GM12878 (cell line): Measurements from ENCODE around the gene CCDC78. TPM values are rescaled to one million over a fixed set of nuclear protein-coding genes. Genes with fewer than 3 reads are reported as not detected.

Experiments used
- ATF2 ChIP-seq: IDR thresholded peaks from 2 replicates; pipeline ENCODE4 v1.6.1; 2012; ENCODE audit warnings: low read length, inconsistent platforms
- CHD1 ChIP-seq: IDR thresholded peaks from 2 replicates; pipeline ENCODE4 v1.6.1; 2012; ENCODE audit warnings: low read depth, low read length, improper control_type of control experiment
- CTCF ChIP-seq, 3 experiments: IDR thresholded peaks in 2 of 3; conservative IDR thresholded peaks in 1 of 3; 2 replicates each; pipeline ENCODE4 v1.5.1; 2011; ENCODE audit warnings: low read depth in 3 of 3, low read length in 3 of 3, mild to moderate bottlenecking in 3 of 3, control low read depth in 2 of 3, moderate library complexity in 2 of 3, inconsistent platforms in 1 of 3, mixed read lengths in 1 of 3; ENCODE audit not compliant: control insufficient read depth in 2 of 3, insufficient read depth in 1 of 3; ENCODE audit errors: extremely low read depth in 1 of 3
- E2F8 ChIP-seq: fragments of 450-650 bp; IDR thresholded peaks from 2 replicates; pipeline ENCODE4 v1.6.1; 2018; ENCODE audit warnings: mild to moderate bottlenecking, low read depth, moderate library complexity; ENCODE audit not compliant: partially characterized antibody
- EGR1 ChIP-seq, 2 experiments: IDR thresholded peaks; 1 replicate in 1 of 2; 2 replicates in 1 of 2; pipeline ENCODE4 v1.6.1; 2011 to 2012; ENCODE audit warnings: low read depth in 2 of 2, low read length in 2 of 2, borderline replicate concordance in 1 of 2, mild to moderate bottlenecking in 1 of 2, moderate library complexity in 1 of 2
- ETV6 ChIP-seq, 2 experiments: fragments of 450-650 bp in 1 of 2; IDR thresholded peaks in 1 of 2; conservative IDR thresholded peaks in 1 of 2; 2 replicates each; pipeline ENCODE4 v1.6.1; 2014; ENCODE audit warnings: antibody characterized with exemption in 1 of 2, borderline replicate concordance in 1 of 2, low read depth in 1 of 2, mild to moderate bottlenecking in 1 of 2, moderate library complexity in 1 of 2
- KLF5 ChIP-seq: fragments of 450-650 bp; IDR thresholded peaks from 2 replicates; pipeline ENCODE4 v1.6.1; 2014; ENCODE audit warnings: mild to moderate bottlenecking; ENCODE audit not compliant: partially characterized antibody
- PAX5 ChIP-seq: IDR thresholded peaks from 2 replicates; pipeline ENCODE4 v1.6.1; 2011; ENCODE audit warnings: low read depth, low read length, borderline replicate concordance
- PML ChIP-seq: IDR thresholded peaks from 2 replicates; pipeline ENCODE4 v1.6.1; 2012; ENCODE audit warnings: low read length, inconsistent platforms
- SIN3A ChIP-seq: IDR thresholded peaks from 2 replicates; pipeline ENCODE4 v1.6.1; 2012; ENCODE audit warnings: low read depth, low read length, improper control_type of control experiment
- SKIL ChIP-seq: fragments of 450-650 bp; IDR thresholded peaks from 2 replicates; pipeline ENCODE4 v1.6.1; 2017; ENCODE audit warnings: mild to moderate bottlenecking, low read depth, inconsistent platforms; ENCODE audit not compliant: poor library complexity, severe bottlenecking
- SMARCA5 ChIP-seq: fragments of 450-650 bp; IDR thresholded peaks from 2 replicates; pipeline ENCODE4 v1.6.1; 2017; ENCODE audit warnings: mild to moderate bottlenecking
- SP1 ChIP-seq: IDR thresholded peaks from one replicate; pipeline ENCODE4 v1.6.1; 2011; ENCODE audit warnings: low read depth, low read length
- SREBF2 ChIP-seq: IDR thresholded peaks from 2 replicates; pipeline ENCODE4 v1.6.1; 2012; ENCODE audit warnings: mild to moderate bottlenecking, low read length
- ZBTB4 ChIP-seq: fragments of 450-650 bp; formaldehyde crosslinking; IDR thresholded peaks from 2 replicates; pipeline ENCODE4 v1.4.0; 2022; ENCODE audit warnings: mild to moderate bottlenecking, moderate library complexity
- polyA plus RNA-seq, 11 experiments: library from polyadenylated mRNA; depleted of rRNA in 4 of 11; unstranded in 6 of 11; stranded (reverse) in 5 of 11; fragments of >200 nt; fragmentation: Nextera tagmentation in 4 of 11; fragmentation: Illumina TruSeq in 1 of 11; extraction: Ambion mirVana in 4 of 11; extraction: Trizol in 1 of 11; gene quantifications; 1 replicate in 1 of 11; 2 replicates in 10 of 11; pipeline versions ENCODE4 v1.2.1 to v1.2.3, GENCODE V29; 2011 to 2016; ENCODE audit warnings: inconsistent platforms in 2 of 11, missing spikeins in 2 of 11, low read depth in 1 of 11
- total RNA-seq, 4 experiments: library from RNA; depleted of rRNA in 3 of 4; stranded (reverse); fragments of >200 nt in 3 of 4; fragmentation: Illumina TruSeq in 1 of 4; extraction: Trizol in 1 of 4; gene quantifications; 2 replicates each; pipeline versions ENCODE4 v1.2.1 to v1.2.3, GENCODE V29; 2013 to 2021

Gene CCDC78
- total and polyA plus RNA-seq, 10 of the 15 experiments (the other 5 are each of a cell fraction or from before 2014, with no cell fraction given): 0.10 to 26.2 (median 5.4) TPM

- peak in 1 of 2 experiments; percentile 30; a peak in 1 of 3 replicates for TF ChIP-seq EGR1 (IDR thresholded peaks at IDR 0.05; ENCODE audit: borderline replicate concordance in 1 of 2, low read depth in 2 of 2, low read length in 2 of 2)
- TF ChIP-seq SIN3A: no peak
- TF ChIP-seq ETV6 (conservative IDR thresholded peaks at IDR 0.05 in 1 of 2, IDR thresholded peaks at IDR 0.05 in 1 of 2; ENCODE audit: borderline replicate concordance in 1 of 2, low read depth in 1 of 2): no peak
- TF ChIP-seq CHD1: no peak
- TF ChIP-seq SP1: no peak
- TF ChIP-seq E2F8: no peak
- TF ChIP-seq SREBF2: no peak
- TF ChIP-seq CTCF (IDR thresholded peaks at IDR 0.05 in 2 of 3, conservative IDR thresholded peaks at IDR 0.05 in 1 of 3; ENCODE audit: control insufficient read depth in 2 of 3, extremely low read depth in 1 of 3, insufficient read depth in 1 of 3, low read depth in 3 of 3, low read length in 3 of 3): peak in 2 of 3 experiments; percentile 31 to 38; a peak in 3 of 6 replicates
- TF ChIP-seq ATF2: no peak
- TF ChIP-seq PML: no peak
- no peak for TF ChIP-seq ZBTB4 (CRISPR knock-in tag)
- no peak for TF ChIP-seq SKIL
- no peak for TF ChIP-seq PAX5
- TF ChIP-seq SMARCA5: no peak
- no peak for TF ChIP-seq KLF5
Measured at GRCh38 chr16:719815-720446, 6.3 kb downstream of the CCDC78 start (continued).
